Mucosa of descending colon (tissue), 3 donors: Measurements from ENCODE around the gene FARS2. TPM values are rescaled to one million over a fixed set of nuclear protein-coding genes. Genes with fewer than 3 reads are reported as not detected.

ENCODE experiments used
- ATAC-seq: fragments of 200-7000 bp; cut with Tn5 transposase; one replicate; pipeline ENCODE4 v1.9.1; 2020; ENCODE audit warnings: mild to moderate bottlenecking, moderate library complexity
- DNase-seq, 3 donors: peaks; one replicate each; pipeline ENCODE4 v3.0.0-alpha.2; 2020
- H3K36me3 ChIP-seq: fragments of 200-600 bp; one replicate; pipeline ENCODE4 v1.8.0; 2021; ENCODE audit warnings: low read depth, mild to moderate bottlenecking
- H3K4me1 ChIP-seq: fragments of 200-600 bp; one replicate; pipeline ENCODE4 v1.8.0; 2021; ENCODE audit warnings: low read depth, mild to moderate bottlenecking
- H3K4me3 ChIP-seq: fragments of 200-600 bp; one replicate; pipeline ENCODE4 v1.8.0; 2021; ENCODE audit warnings: mild to moderate bottlenecking
- H3K9me3 ChIP-seq: fragments of 200-600 bp; one replicate; pipeline ENCODE4 v1.8.0; 2021; ENCODE audit warnings: mild to moderate bottlenecking
- CTCF ChIP-seq: fragments of 200-600 bp; IDR thresholded peaks from one replicate; pipeline ENCODE4 v1.8.0; 2022; ENCODE audit warnings: antibody characterized with exemption, mild to moderate bottlenecking
- intact Hi-C, 2 donors: fragments of 100-400 bp; cut with DNase I in 1 of 2; cut with micrococcal nuclease in 1 of 2; formaldehyde crosslinking; loops; one replicate each; pipeline versions ENCODE4 v1.11.0 to v1.11.1; 2022; cut with DNase I, micrococcal nuclease
- total RNA-seq, 3 donors: library from RNA; stranded (reverse); fragmentation: NEBNext Ultra II Directional in 2 of 3; extraction: Animal tissue kit (Norgen Biotek cat#: 25700) in 2 of 3; gene quantifications; one replicate each; pipeline versions ENCODE4 v1.2.1 to v1.2.4, GENCODE V29; 2021 to 2023
- donor health status: DM: no; HTN: no; CAD: no; lungs with moderate emphysema.
- donor health status: DM: no; HTN: no; CAD: no.
- donor health status: DM: no; HTN: yes; CAD: no.

Gene FARS2
- total RNA-seq, 3 donors from 2014 or later, result 15.2 to 21.6 (median 17.2) TPM

GRCh38 chr6:5674141-5674540 is 412.8 kb downstream of the FARS2 start:
- no peak for TF ChIP-seq CTCF
- Histone ChIP-seq H3K4me1 (no peaks in the 10 kb centered on the region), H3K36me3 (no peaks in the 10 kb centered on the region), H3K4me3 (no peak overlapping the region), H3K9me3 (no peaks in the 10 kb centered on the region)
- DNase-seq (no peak), ATAC-seq (no peak)
- intact Hi-C loops, result no loop called here

- ATAC-seq, result no peak
- Histone ChIP-seq H3K36me3 (no peaks in the 10 kb centered on the region), H3K4me3 (no peak overlapping the region)
Measured at GRCh38 chr6:5674721-5675120, 413.4 kb downstream of the FARS2 start.

GRCh38 chr6:5676701-5677100 is 415.4 kb downstream of the FARS2 start:
- intact Hi-C loops, result no loop called here
- no peaks in the 10 kb centered on the region for H3K4me1 ChIP-seq
- DNase-seq, result no peak
- ATAC-seq, result no peak
- H3K4me3 ChIP-seq, result no peak overlapping the region
- no peak for TF ChIP-seq CTCF
- no peaks in the 10 kb centered on the region for H3K36me3 ChIP-seq
- no peaks in the 10 kb centered on the region for H3K9me3 ChIP-seq

More at GRCh38 chr6:5674721-5675120, 413.4 kb downstream of the FARS2 start:
- no peak for DNase-seq
- H3K9me3 ChIP-seq, result no peaks in the 10 kb centered on the region
- intact Hi-C loops, result no loop called here
- TF ChIP-seq CTCF, result no peak
- H3K4me1 ChIP-seq, result no peaks in the 10 kb centered on the region

- intact Hi-C loops, result no loop called here
- peak in 1 of 3 donors; percentile 28 for DNase-seq
Measured at GRCh38 chr6:5677219-5678000, 416.1 kb downstream of the FARS2 start.

GRCh38 chr6:5679270-5679669 is 418.0 kb downstream of the FARS2 start:
- intact Hi-C loops, result no loop called here
- Histone ChIP-seq H3K4me1 (no peaks in the 10 kb centered on the region), H3K4me3 (no peak overlapping the region), H3K36me3 (no peaks in the 10 kb centered on the region), H3K9me3 (no peaks in the 10 kb centered on the region)
- DNase-seq (no peak), ATAC-seq (no peak)
- no peak for TF ChIP-seq CTCF

More at GRCh38 chr6:5677219-5678000, 416.1 kb downstream of the FARS2 start:
- peak; percentile 76 for ATAC-seq
- Histone ChIP-seq H3K9me3 (no peaks in the 10 kb centered on the region), H3K4me1 (no peaks in the 10 kb centered on the region), H3K36me3 (no peaks in the 10 kb centered on the region), H3K4me3 (no peak overlapping the region)
- no peak for TF ChIP-seq CTCF
